GM19240 (cell line): ENCODE results near the gene PACS1.

Experiments
- DNase-seq: peaks from one replicate; pipeline ENCODE4 v3.0.0; 2011; ENCODE audit warnings: low spot score; ENCODE audit not compliant: insufficient read length

The PACS1 gene

GRCh38 chr11:66136752-66137123 is 66.7 kb downstream of the PACS1 start:
- no peak for DNase-seq

- DNase-seq, result no peak
These were observed 69.8 kb downstream of the PACS1 start for GRCh38 chr11:66139817-66140404.

- no peak for DNase-seq
These were observed 72.5 kb downstream of the PACS1 start for GRCh38 chr11:66142370-66143263.

GRCh38 chr11:66143264-66143566 is 73.1 kb downstream of the PACS1 start:
- no peak for DNase-seq

GRCh38 chr11:66143996-66144678 is 74.1 kb downstream of the PACS1 start:
- DNase-seq, result no peak

GRCh38 chr11:66146074-66146473 is 76.0 kb downstream of the PACS1 start:
- DNase-seq, result no peak

- DNase-seq, result no peak
These were observed 76.9 kb downstream of the PACS1 start for GRCh38 chr11:66146940-66147339.

- DNase-seq, result no peak
These were observed 80.1 kb downstream of the PACS1 start for GRCh38 chr11:66150140-66150539.

GRCh38 chr11:66150725-66151124 is 80.7 kb downstream of the PACS1 start:
- no peak for DNase-seq

GRCh38 chr11:66151273-66151672 is 81.2 kb downstream of the PACS1 start:
- DNase-seq, result no peak

- no peak for DNase-seq
These were observed 84.0 kb downstream of the PACS1 start for GRCh38 chr11:66154109-66154508.

GRCh38 chr11:66155387-66156073 is 85.5 kb downstream of the PACS1 start:
- no peak for DNase-seq

- DNase-seq, result no peak
These were observed 87.3 kb downstream of the PACS1 start for GRCh38 chr11:66157182-66157864.

- no peak for DNase-seq
These were observed 88.1 kb downstream of the PACS1 start for GRCh38 chr11:66158156-66158555.

GRCh38 chr11:66159324-66159984 is 89.4 kb downstream of the PACS1 start:
- DNase-seq, result no peak

- DNase-seq, result no peak
These were observed 90.6 kb downstream of the PACS1 start for GRCh38 chr11:66160709-66161108.

GRCh38 chr11:66168289-66168688 is 98.2 kb downstream of the PACS1 start:
- DNase-seq, result no peak

- DNase-seq, result no peak
These were observed 102.1 kb downstream of the PACS1 start for GRCh38 chr11:66172146-66172545.

GRCh38 chr11:66176650-66177049 is 106.6 kb downstream of the PACS1 start:
- no peak for DNase-seq

GRCh38 chr11:66178183-66178582 is 108.1 kb downstream of the PACS1 start:
- no peak for DNase-seq

GRCh38 chr11:66178871-66179270 is 108.8 kb downstream of the PACS1 start:
- no peak for DNase-seq
